Left hindlimb (tissue), 1 donor: ENCODE results near the gene PAK4.
"Not testable (repeated sequence)": the region's sequence is repeated elsewhere in the genome, so short reads cannot be mapped to it uniquely, and the experiment has no call there.

Experiments used
- DNase-seq: peaks from one replicate; pipeline ENCODE4 v3.0.0-alpha.2; 2018

The PAK4 gene

DNA sequence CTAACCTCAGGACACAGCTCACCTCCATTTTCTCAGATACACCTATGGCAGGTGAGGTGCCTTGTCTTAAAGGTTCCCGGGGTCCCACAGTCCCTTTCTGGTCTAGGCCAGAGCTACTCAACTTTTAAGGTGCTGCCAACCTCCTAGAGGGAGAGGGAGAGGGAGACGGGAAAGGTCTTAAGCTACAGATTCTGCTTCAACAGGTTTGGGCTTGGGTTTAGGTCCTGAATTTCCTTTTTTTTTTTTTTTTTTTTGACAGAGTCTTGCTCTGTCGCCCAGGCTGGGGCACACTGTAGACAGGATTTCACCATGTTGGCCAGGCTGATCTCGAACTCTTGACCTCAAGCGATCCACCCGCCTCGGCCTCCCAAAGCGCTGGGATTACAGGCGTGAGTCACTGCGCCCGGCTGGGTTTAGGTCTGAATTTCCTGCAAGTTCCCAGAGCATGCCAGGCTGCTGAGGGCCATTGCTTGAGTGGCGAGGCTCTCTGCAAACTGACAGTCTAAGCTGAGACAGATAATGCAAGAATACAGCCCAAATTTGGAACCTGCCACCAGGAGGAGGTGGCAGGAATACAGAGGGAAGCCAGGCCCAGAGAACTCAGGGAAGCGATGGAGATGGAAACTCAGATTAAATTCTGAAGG lies 86.3 kb downstream of the PAK4 start:
- DNase-seq: no peak

DNA sequence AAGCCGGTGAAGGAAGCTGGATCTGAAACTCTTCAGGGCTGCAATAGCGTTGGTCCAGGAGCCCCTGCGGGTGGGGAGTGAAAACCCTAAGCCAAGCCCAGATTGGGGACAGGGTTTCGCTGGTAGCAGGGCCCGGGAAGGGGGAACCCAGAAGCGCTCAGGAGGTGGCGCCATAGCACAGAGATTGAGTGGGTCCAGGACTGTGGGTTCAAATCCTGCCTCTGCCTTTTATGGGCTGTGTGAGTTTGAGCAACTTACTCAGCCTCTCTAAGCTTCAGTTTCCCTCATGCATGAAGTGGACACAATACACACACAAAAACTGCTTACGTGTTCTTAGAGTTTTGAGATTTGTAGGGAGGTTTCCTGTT lies 86.8 kb downstream of the PAK4 start:
- DNase-seq: no peak

DNA sequence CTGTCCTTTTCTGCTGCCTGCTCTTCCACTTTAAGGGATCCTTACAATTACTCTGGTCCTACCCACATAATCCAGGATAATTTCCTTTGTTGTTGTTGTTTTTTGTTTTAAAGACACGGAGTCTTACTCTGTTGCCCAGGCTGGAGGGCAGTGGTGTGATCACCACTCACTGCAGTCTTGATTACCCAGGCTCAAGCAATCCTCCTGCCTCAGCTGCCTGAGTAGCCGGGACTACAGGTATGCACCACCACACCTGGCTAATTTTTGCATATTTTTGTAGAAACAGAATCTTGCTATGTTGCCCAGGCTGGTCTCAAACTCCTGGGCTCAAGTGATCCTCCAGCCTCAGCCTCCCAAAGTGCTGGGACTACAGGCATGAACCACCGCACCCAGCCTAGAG lies 89.7 kb downstream of the PAK4 start:
- not testable (repeated sequence) for DNase-seq

DNA sequence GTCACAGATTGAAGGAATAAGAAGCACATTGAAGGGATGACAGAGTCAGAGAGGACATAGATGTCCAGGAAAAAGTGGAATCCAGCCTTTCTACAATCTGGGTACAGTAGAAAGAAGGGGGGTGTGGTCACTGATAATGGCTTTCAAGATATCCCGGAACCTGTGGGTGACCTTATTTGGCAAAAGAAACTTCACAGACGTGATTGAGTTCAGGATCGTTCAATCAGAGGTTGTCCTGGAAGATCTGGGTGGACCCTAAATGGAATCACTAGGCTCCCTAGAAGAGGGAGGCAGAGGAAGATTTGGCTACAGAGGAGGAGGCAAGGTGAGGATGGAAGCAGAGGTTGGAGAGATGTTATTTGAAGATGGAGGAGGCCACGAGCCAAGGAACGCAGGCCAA lies 91.5 kb downstream of the PAK4 start:
- DNase-seq: no peak

DNA sequence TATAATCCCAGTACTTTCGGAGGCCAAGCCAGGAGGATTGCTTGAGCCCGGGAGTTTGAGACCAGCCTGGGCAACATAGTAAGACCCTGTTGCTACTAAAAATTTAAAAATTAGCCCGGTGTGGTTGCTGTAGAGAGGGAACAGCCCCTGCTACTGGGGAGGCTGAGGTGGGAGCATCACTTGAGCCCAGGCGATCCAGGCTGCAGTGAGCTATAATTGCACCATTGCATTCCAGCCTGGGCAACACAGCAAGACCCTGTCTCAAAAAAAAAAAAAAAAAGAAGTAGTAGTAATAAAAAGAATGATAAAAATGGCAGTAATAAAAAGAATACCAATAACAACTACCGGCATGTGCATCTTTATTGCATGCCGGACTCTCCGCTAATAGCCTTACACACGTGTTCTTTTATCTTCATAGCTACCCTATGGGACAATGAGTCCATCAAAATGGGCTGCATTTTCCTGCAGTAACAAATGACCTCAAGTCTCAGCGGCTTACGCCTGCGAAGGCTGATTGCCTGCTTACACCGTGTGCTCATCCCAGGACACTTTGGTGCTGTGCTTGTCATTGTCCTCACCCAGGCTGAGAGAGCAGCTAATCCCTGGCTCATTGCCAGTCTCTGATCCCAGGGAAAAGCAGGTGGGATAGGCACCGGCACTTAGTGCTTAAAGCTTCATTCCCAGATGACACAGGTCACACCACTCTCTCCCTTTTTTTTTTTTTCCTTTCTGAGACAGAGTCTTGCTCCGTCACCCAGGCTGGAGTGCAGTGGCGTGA lies 92.8 kb downstream of the PAK4 start:
- DNase-seq: no peak

DNA sequence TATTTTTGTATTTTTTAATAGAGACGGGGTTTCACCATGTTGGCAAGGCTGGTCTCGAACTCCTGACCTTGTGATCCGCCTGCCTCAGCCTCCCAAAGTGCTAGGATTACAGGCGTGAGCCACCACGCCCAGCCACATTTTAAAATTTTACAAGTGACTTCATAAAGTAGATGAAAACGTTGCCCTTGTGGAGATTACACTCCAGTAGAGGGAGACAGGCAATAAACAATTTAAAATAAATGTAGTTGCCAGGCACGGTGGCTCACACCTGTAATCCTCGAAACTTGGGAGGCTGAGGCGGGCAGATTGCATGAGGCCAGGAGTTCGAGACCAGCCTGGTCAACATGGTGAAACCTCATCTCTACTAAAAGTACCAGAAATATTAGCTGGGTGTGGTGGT lies 93.5 kb downstream of the PAK4 start:
- not testable (repeated sequence) for DNase-seq

DNA sequence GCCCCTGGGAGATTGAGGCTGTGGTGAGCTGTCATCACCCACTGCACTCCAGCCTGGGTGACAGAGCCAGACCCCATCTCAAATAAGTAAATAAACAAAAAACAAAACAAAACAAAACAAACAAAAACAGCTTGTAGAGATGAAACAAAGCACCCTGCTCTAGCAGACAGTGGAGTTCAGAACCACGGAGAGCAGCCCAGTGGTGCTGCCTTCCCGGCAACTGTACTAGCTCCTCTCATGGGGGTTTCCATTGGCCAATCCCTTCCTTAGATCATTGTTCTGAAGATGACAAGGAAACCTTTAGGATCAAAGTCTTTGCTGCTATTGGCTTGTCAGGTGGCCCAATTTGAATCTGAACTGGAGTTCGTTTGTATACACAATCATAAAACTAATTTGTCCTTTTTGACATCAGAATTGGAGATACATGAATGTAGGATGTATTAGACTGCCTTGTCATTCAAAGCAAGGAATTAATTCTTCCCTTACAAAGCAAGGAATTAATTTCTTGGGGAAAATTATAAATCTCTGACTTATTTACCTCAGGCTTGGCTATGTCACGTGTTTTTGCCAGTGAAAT lies 98.2 kb downstream of the PAK4 start:
- DNase-seq: no peak

DNA sequence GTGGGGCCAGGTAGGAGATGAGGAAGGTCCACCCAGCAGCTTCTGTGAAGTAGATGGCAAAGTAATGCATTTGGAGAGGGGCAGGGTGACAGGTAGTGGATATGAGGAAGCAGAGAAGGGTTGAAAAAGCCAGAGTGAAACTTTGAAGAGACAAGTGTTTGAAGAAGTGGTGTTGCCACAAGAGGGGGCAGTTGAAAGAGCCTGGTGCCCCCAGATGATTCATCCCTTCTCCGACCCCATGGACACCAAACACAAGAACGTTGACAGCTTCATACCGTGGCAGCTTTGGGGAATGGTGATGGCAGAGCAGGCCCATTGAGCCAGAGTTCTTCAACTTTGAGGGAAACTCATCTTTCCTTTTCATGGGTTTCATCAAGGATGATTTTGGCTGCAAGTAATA lies 99.3 kb downstream of the PAK4 start:
- DNase-seq: no peak
